Mesothelial cell of epicardium (in vitro differentiated cells): Measurements from ENCODE around the gene SVIL. TPM values are rescaled to one million over a fixed set of nuclear protein-coding genes. Genes with fewer than 3 reads are reported as not detected.

ENCODE experiments used
- DNase-seq, 2 experiments: peaks; one replicate each; pipeline ENCODE4 v3.0.0; 2021; ENCODE audit warnings: low spot score in 2 of 2; ENCODE audit not compliant: unreplicated experiment in 2 of 2
- H3K27ac Mint-ChIP-seq: 2 replicates; pipeline ENCODE4 v1.8.0; 2021; ENCODE audit warnings: mixed read lengths
- H3K27me3 Mint-ChIP-seq: 2 replicates; pipeline ENCODE4 v1.8.0; 2021; ENCODE audit warnings: low read depth, mixed read lengths
- H3K36me3 Mint-ChIP-seq: 2 replicates; pipeline ENCODE4 v1.8.0; 2021; ENCODE audit warnings: mixed read lengths
- H3K4me1 Mint-ChIP-seq: 2 replicates; pipeline ENCODE4 v1.8.0; 2021; ENCODE audit warnings: mixed read lengths
- H3K4me3 Mint-ChIP-seq: 2 replicates; pipeline ENCODE4 v1.8.0; 2021; ENCODE audit warnings: mild to moderate bottlenecking, moderate library complexity, mixed read lengths
- H3K9me3 Mint-ChIP-seq: 2 replicates; pipeline ENCODE4 v1.8.0; 2021; ENCODE audit warnings: mixed read lengths
- total RNA-seq: library from RNA; stranded (reverse); gene quantifications from 3 replicates; pipeline ENCODE4 v1.2.1, GENCODE V29; 2021
- TF ChIP-seq, protein P1 (sequence below): fragments of 200-600 bp; sonication (generic); IDR thresholded peaks from one replicate; pipeline ENCODE4 v1.5.0; 2021; ENCODE audit warnings: antibody characterized with exemption; ENCODE audit not compliant: unreplicated experiment

The SVIL gene
- total RNA-seq, 1 donor from 2014 or later: 293 TPM

DNA sequence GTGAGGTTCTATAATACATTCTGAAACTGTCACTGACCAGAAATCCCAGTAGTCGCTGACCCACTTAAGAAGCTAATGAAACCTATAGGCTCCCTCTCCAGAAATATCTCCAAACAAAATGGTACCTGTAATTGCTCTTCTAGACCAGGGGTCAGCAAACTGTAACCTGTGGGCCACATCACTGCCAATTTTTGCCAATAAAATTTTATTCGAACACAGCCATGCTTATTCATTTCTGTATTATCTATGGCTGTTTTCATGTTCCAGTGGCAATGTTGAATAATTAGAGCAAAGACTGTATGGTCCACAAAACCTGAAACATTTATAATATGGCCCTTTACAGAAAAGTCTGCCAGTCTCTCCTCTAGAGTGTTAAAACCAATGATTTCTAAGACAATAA lies 37.2 kb upstream of the SVIL start:
- Mint-ChIP-seq H3K9me3 (peaks cover 24% of the 10 kb centered on the region), H3K4me1 (peaks cover 30% of the 10 kb centered on the region), H3K4me3 (no peak overlapping the region), H3K36me3 (peaks cover 63% of the 10 kb centered on the region), H3K27ac (no peak overlapping the region), H3K27me3 (no peaks in the 10 kb centered on the region)
- no peak for DNase-seq
- TF ChIP-seq, protein P1, sequence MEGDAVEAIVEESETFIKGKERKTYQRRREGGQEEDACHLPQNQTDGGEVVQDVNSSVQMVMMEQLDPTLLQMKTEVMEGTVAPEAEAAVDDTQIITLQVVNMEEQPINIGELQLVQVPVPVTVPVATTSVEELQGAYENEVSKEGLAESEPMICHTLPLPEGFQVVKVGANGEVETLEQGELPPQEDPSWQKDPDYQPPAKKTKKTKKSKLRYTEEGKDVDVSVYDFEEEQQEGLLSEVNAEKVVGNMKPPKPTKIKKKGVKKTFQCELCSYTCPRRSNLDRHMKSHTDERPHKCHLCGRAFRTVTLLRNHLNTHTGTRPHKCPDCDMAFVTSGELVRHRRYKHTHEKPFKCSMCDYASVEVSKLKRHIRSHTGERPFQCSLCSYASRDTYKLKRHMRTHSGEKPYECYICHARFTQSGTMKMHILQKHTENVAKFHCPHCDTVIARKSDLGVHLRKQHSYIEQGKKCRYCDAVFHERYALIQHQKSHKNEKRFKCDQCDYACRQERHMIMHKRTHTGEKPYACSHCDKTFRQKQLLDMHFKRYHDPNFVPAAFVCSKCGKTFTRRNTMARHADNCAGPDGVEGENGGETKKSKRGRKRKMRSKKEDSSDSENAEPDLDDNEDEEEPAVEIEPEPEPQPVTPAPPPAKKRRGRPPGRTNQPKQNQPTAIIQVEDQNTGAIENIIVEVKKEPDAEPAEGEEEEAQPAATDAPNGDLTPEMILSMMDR: no peak

DNA sequence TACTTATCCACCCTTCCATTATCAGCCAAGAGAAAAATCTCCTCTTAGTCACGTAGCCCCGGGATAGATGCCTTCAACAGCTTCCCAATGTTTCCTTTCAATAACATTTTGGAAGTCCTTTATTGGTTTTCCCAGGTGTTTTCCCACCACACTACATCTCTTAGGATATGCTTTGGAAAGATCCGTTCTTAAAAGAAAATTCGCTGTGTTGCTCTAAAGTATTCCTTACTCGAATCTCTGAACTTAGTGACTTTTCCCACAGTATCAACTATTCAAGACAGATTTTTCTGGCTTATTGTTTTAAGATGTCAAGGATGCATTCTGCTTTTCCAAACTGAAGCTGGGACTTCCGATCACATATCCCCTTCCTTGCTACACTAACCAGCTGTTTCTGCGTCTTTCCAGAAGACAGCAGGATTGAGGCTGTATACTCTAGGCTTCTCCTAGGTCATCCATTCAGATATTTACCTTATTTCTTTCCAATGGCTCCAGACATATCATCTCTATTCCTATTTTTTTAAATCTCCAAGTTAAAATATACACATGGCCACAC lies 36.5 kb upstream of the SVIL start:
- TF ChIP-seq, protein P1: no peak
- H3K27ac Mint-ChIP-seq: peak overlapping the region; percentile 82
- H3K9me3 Mint-ChIP-seq: peaks cover 21% of the 10 kb centered on the region
- no peak for DNase-seq
- no peaks in the 10 kb centered on the region for H3K27me3 Mint-ChIP-seq
- H3K4me1 Mint-ChIP-seq: peaks cover 30% of the 10 kb centered on the region
- no peak overlapping the region for H3K4me3 Mint-ChIP-seq
- peaks cover 60% of the 10 kb centered on the region for H3K36me3 Mint-ChIP-seq

DNA sequence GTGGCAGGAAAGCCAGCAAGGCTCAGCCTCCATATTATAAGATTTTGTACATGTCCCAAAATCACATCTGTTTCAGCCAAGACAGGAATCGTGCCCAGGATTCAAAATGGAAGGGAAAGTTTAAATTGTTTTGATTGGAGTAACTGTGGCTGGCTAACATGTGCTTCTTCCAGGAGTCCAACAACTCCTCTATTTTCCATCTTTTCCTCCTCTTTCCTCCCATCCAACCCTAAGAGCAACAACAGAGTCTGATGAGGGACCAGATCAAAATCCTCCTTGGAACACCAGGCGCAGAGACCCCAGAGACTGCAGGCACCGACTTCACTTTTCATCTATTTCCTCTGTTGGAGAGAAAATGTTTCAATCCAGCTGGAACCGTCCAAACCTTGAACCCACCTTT lies 36.0 kb upstream of the SVIL start:
- H3K9me3 Mint-ChIP-seq: peaks cover 15% of the 10 kb centered on the region
- peaks cover 30% of the 10 kb centered on the region for H3K4me1 Mint-ChIP-seq
- peak overlapping the region; percentile 82 for H3K27ac Mint-ChIP-seq
- peaks cover 59% of the 10 kb centered on the region for H3K36me3 Mint-ChIP-seq
- no peak overlapping the region for H3K4me3 Mint-ChIP-seq
- DNase-seq: no peak
- no peaks in the 10 kb centered on the region for H3K27me3 Mint-ChIP-seq
- TF ChIP-seq, protein P1: no peak

DNA sequence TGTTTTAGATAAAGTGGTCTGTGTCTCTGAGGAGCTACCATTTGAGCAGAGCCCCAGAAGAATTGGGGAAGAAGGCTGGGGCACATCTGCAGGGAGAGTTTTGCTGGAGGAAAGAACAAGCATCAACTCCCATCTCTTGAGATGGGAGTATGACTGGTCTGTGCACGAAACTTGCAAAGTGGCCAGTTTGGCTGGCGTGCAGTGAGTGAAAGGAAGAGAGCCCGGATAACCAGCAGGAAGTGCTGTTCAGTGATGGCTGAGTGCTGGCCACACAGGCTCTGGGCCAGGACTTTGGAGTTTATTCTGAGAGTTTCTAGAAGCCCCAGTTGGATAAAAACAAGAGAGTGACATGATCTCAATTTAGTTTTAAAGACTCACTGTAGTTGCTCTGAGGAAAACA lies 34.4 kb upstream of the SVIL start:
- no peak for DNase-seq
- Mint-ChIP-seq H3K9me3 (peaks cover 4% of the 10 kb centered on the region), H3K4me1 (peaks cover 30% of the 10 kb centered on the region), H3K36me3 (peaks cover 46% of the 10 kb centered on the region), H3K4me3 (no peak overlapping the region), H3K27ac (peak overlapping the region; percentile 26), H3K27me3 (no peaks in the 10 kb centered on the region)
- TF ChIP-seq, protein P1: no peak

DNA sequence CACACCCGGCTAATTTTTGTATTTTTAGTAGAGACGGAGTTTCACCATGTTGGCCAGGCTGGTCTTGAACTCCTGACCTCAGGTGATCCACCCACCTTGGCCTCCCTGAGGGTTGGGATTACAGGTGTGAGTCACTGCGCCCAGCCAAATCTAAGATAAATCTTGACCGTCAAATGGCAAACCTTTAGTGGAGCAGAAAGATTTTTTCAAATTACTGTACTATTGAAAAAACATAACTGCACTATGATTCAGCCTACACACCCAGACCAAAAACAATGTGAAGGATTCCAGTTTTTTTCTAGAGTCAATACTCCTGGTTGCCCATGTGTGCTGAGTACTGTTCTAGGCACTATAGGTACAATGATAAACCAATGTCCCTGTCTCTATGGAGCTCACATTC lies 33.9 kb upstream of the SVIL start:
- Mint-ChIP-seq H3K36me3 (peaks cover 45% of the 10 kb centered on the region), H3K9me3 (peaks cover 4% of the 10 kb centered on the region), H3K4me3 (no peak overlapping the region), H3K27me3 (no peaks in the 10 kb centered on the region), H3K4me1 (peaks cover 30% of the 10 kb centered on the region), H3K27ac (peak overlapping the region; percentile 26)
- TF ChIP-seq, protein P1: no peak
- no peak for DNase-seq

DNA sequence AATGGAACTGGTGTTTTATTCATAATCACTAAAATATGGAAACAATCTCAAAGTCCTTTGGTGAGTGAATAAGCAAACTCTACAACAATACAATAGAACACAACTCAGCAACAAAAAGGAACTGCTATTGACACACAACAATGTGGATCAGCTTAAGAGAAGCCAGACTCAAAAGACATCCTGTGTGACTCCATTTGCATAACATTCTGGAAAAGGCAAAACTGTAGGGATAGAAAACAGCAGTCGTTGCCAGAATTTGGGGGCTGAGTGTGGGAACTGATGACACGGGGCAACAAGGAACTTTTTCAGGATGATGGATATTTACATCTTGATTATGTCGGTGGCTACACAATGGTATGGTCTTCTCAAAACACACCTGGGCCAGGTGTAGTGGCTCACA lies 32.4 kb upstream of the SVIL start:
- DNase-seq: no peak
- no peaks in the 10 kb centered on the region for H3K27me3 Mint-ChIP-seq
- peak overlapping the region; percentile 17 for H3K27ac Mint-ChIP-seq
- H3K36me3 Mint-ChIP-seq: peaks cover 40% of the 10 kb centered on the region
- TF ChIP-seq, protein P1: no peak
- H3K4me1 Mint-ChIP-seq: peaks cover 30% of the 10 kb centered on the region
- H3K4me3 Mint-ChIP-seq: no peak overlapping the region
- H3K9me3 Mint-ChIP-seq: no peaks in the 10 kb centered on the region
